HG02970 (cell line): ENCODE data around the gene CDHR1.

Source experiments
- ATAC-seq: cut with Tn5 transposase; IDR thresholded peaks from one replicate; pipeline ENCODE4 v1.9.1; 2021; ENCODE audit warnings: mild to moderate bottlenecking, moderate library complexity, moderate number of reproducible peaks; ENCODE audit not compliant: unreplicated experiment, low FRiP score

Gene CDHR1

GRCh38 chr10:84224411-84225028 is 30.2 kb downstream of the CDHR1 start:
- no peak for ATAC-seq

GRCh38 chr10:84225427-84226173 is 31.3 kb downstream of the CDHR1 start, which contains the start of gene LRIT2:
TSS of gene LRIT2 (minus strand) at chr10:84225544. CDS start at chr10:84225520, 24 bp downstream.
- no peak for ATAC-seq

GRCh38 chr10:84226616-84227015 is 32.3 kb downstream of the CDHR1 start:
- no peak for ATAC-seq

GRCh38 chr10:84227810-84228209 is 33.5 kb downstream of the CDHR1 start:
- ATAC-seq = no peak

- no peak for ATAC-seq
Measured at GRCh38 chr10:84230359-84230758, 36.0 kb downstream of the CDHR1 start.

GRCh38 chr10:84232376-84232775 is 38.0 kb downstream of the CDHR1 start:
- no peak for ATAC-seq

GRCh38 chr10:84233940-84234339 is 39.6 kb downstream of the CDHR1 start:
- ATAC-seq = no peak

- no peak for ATAC-seq
Measured at GRCh38 chr10:84234479-84234878, 40.1 kb downstream of the CDHR1 start.

- ATAC-seq = no peak
Measured at GRCh38 chr10:84235096-84235495, 40.8 kb downstream of the CDHR1 start.

- no peak for ATAC-seq
Measured at GRCh38 chr10:84236807-84237198, 42.5 kb downstream of the CDHR1 start.

GRCh38 chr10:84237199-84238051 is 43.1 kb downstream of the CDHR1 start:
- no peak for ATAC-seq

- ATAC-seq = no peak
Measured at GRCh38 chr10:84238909-84239308, 44.6 kb downstream of the CDHR1 start.

- no peak for ATAC-seq
Measured at GRCh38 chr10:84241185-84241790, 47.0 kb downstream of the CDHR1 start, which contains the start of gene LRIT1. TSS of gene LRIT1 (minus strand) at chr10:84241546. CDS start at chr10:84241439, 107 bp downstream.

- no peak for ATAC-seq
Measured at GRCh38 chr10:84243759-84244158, 49.4 kb downstream of the CDHR1 start.

- ATAC-seq = no peak
Measured at GRCh38 chr10:84244651-84245270, 50.4 kb downstream of the CDHR1 start, which contains the start of gene RGR. TSS of gene RGR (plus strand) at chr10:84245053. CDS start at chr10:84245091, 38 bp downstream.

GRCh38 chr10:84247496-84247895 is 53.2 kb downstream of the CDHR1 start:
- ATAC-seq = no peak

- ATAC-seq = no peak
Measured at GRCh38 chr10:84248794-84249193, 54.5 kb downstream of the CDHR1 start.

- no peak for ATAC-seq
Measured at GRCh38 chr10:84254552-84255478, 60.5 kb downstream of the CDHR1 start.
